ENCODE data around the gene FREY1. TPM values are rescaled to one million over a fixed set of nuclear protein-coding genes. Genes with fewer than 3 reads are reported as not detected.
"Not testable (repeated sequence)": the region's sequence is repeated elsewhere in the genome, so short reads cannot be mapped to it uniquely, and the experiment has no call there.

The FREY1 gene
- total RNA-seq, 2 donors from 2014 or later = 0.47 to 0.50 TPM

DNA sequence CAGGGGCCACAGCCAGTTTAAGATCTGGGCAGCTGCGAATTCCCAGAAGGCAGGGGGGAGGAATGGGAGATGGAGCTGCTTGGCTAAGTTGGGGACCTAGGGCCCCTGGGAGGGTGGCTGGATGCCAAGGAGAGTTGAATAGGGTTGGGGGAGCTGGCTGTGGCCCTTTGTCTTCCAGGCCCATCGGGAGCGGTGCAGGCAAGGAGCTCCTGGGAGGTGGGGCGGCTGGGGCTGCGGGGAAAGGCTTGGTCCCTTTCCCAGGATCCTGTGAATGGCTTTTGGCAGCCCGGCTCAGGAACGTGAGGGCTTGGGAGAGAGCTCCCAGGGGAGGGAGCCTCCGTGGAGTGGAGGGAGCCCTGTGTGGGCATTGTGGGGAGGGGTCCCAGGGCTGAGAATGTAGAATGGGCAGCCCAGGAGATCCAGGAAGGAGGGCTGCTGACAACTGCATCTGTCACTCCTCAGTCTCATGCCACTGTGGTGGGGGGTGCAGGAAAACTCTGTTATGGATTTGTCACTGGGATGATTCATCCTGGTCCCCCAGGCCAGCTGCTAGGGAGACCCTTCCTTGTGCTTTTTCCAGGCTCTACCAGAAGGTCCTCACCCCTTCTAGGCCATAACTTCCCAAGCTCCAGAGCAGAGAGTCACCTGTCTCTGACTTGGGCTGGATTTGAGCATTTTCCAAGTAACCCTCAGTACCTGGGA lies 6.0 kb downstream of the FREY1 start:
- intact Hi-C loops (cut with DNase I) = no loop called here
- ATAC-seq (peak; percentile 2 to 14), DNase-seq (no peak)

DNA sequence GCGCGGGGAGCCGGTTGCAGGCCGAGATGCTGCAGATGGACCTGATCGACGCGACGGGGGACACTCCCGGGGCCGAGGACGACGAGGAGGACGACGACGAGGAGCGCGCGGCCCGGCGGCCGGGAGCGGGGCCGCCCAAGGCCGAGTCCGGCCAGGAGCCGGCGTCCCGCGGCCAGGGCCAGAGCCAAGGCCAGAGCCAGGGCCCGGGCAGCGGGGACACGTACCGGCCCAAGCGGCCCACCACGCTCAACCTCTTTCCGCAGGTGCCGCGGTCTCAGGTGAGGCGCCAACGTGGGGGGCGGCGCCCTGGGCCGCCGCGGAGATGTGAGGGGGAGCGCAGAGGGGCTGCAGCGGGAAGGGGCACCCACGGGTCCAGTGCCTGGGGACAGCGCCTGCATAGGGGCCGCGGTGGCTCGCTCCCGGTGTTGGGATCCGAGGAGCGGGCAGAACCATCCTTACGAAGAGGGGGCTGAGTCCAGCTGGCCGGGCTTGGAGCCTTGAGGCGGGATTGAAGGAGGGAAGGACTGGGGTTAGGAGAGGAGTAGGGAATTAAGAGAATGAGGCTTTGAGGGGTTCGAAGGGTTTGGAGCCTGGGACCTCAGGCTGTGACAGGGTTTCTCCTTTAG lies 6.8 kb downstream of the FREY1 start:
- DNase-seq; intact Hi-C loops (cut with DNase I): not testable (repeated sequence)
- peak; percentile 15 to 27 for ATAC-seq

DNA sequence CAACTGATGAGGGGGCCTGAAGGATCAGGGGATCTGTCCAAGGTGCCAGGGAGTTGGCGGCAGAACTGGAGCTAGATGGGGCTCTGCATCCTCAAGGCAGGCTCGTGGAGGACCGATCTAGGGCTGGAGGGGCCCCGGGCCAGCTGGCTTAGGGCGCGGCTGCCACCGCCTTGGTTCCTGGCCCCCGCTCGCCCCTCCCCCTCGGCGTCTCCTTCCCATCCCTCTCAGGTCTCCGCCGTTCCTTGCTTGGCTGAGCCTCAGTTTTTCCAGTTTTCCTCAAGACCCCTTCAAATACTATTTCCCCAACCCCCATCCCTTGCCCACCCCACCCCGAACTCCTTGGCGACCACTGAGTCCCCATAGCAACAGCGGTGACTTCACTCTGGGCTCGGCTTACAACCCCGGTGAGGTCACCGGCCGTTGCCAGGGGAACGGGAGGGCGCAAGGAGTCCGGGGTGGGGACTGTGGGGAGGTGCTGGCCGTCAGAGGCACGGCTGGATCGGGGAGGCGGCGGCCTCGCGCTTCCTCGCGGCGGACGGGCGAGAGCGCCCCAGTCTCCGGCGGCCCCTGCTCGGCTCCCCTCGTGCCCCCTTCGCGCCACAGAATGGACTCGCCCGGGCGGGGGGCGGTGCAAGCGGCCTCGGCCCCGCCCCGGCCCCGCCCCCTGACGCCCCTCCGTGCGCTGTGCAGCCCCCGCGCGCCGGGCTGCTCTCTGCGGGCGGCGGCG lies 7.5 kb downstream of the FREY1 start:
- DNase-seq (peak; percentile 92), ATAC-seq (peak; percentile 84 to 91)
- intact Hi-C loops (cut with DNase I) = no loop called here

DNA sequence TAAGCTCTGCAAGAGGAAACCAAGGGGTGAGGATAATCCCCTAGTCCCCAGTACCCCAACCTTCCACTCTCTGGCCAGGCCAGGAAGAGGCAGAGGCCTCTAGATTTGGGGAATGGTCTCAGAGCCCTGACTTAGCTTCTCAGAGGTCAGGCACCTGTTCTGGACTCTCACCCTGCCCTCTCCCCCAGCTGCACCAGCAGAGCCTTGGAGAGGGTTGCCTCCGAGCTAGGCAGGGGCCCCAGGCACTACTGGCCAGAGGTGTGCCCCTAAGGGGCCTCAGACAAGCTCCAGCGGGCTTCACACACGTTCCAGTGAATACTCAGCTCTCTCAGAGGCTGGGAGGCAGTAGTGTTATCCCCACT lies 8.0 kb downstream of the FREY1 start:
- intact Hi-C loops (cut with DNase I) = no loop called here
- ATAC-seq = no peak
- no peak for DNase-seq

DNA sequence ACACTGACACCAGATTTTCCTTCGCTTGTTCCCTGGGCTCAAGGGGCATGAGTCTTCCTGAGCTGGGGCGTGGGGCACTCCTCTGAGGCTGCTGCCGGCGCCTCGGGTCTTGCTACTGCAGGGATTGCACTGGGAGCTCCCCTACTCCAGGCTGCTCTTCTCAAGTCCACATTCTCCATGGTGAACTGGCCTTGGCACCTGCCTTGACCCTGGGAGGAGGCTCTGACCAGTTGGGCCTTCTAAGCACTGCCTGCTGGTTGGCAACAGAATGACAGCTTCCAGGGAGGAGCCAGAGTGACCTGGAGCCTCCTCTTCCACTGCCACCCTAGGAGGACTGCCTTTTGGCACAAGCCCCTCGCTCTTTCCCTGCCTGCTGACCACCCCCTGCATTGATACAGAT lies 9.5 kb downstream of the FREY1 start:
- intact Hi-C loops (cut with DNase I) = no loop called here
- DNase-seq (no peak), ATAC-seq (no peak)

DNA sequence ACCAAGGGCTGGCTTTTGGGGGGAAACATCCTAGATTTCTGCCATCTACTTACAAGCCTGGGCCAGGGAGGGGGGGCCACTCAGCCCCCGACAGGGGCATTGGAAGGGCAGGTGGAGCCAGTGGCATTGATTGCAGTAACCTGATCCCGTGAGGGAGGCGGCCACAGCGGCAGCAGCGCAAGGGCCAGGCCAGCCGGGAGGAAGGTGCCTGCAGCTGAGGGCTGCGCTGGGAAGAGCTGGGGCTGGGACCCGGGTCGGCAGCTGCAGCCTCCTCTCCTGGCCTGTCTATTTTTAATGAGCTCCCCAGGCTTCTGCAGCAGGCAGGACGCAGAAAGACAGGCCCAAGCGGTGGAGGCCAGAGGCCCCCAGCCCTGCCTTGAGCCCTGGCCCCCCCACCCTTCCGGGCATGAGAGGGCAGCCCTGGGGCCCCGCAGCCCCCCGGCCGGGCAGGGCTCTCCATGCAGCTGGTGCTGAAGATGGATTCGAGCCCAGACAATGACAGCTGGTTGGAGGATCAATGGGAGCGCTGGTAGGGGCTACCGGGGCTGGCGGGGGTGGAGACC lies 10.6 kb downstream of the FREY1 start:
- DNase-seq = no peak
- no peak for ATAC-seq
- intact Hi-C loops (cut with DNase I) = no loop called here

DNA sequence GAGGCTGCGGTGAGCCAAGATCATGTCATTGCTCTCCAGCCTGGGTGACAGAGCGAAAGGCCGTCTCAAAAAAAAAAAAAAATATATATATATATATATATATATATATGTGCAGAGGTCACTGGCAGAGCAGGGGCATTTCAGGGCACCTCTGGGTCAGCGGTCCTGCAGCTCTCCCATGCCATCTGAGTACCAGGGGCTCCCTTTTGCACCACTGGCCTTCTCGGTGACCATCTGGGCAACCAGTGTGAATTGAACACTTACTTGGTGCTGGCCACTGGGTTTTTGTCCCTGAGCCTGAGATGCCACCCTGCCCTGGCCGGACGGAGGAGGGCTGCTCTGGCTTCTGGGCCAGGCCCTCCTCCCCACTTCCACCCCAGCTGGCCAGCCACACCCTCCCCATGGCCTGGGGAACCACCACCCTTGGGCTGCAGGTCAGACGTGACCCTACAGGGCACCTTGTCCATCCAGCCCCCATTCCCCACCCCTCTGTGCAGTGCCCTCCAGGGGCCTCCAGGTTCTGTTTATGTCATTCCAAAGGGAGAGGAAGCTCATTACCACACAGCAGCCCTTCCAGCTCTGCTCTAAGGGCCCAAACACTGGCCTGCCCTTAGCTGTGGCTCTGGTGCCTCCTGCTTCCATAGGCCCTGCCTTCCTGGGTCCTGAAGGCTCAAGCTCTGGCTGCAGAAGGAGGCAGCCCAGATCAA lies 11.4 kb downstream of the FREY1 start:
- intact Hi-C loops (cut with DNase I) = no loop called here
- no peak for DNase-seq

DNA sequence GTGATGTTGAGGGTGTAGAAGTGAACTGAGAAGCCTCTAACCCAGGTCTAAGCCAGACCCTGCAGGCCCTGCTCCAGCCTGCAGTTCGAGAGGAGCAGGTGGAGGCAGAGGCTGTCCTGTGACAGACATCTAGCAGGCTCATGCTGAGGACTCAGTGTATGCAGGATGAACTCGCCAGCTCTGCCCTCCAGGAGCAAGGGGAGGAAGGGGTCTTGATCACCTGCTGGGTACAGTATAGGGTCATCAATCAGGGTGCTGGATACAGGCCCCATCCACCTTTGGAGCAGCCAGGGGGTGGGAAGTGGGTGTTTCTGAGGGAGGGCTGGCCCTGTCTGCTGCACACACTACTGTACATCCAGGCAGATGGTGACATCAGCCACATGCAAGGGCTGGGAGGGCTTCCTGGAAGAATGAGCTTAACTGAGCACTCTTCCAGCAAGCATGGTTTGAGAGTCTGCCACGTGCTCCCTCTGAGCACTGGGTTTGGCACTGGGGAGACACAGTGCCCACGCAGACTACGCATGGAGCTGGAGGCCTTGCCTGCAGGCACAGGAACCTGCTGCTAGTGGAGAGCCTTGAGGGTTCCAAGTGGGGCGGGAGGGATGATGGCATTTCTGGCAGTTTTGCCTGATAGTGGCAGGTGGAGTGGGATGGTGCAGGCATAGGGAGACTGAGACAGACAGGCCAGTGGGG lies 12.4 kb downstream of the FREY1 start:
- ATAC-seq (no peak), DNase-seq (no peak)
- intact Hi-C loops (cut with DNase I) = no loop called here

More for the DNA sequence above, 11.4 kb downstream of the FREY1 start:
- no peak for ATAC-seq

DNA sequence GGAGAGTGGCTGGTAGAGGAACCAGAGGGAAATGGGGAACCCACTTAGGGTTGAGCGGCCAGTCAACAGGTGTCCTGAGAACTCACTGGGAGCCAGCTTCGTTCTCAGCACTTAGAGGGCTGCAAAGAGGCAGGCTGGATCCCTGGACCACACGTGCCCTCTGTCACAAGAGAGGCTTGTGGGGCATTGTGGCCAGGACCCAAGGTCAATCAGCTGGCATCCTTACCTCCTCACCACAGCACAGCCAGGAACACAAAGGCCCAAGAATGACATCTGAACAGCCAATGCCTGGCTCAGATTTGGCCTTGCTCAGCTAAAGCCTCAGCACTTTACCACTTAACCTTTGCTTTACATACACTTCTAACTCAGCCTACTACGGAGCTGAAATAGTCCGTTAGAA lies 14.2 kb downstream of the FREY1 start:
- ATAC-seq = no peak

DNA sequence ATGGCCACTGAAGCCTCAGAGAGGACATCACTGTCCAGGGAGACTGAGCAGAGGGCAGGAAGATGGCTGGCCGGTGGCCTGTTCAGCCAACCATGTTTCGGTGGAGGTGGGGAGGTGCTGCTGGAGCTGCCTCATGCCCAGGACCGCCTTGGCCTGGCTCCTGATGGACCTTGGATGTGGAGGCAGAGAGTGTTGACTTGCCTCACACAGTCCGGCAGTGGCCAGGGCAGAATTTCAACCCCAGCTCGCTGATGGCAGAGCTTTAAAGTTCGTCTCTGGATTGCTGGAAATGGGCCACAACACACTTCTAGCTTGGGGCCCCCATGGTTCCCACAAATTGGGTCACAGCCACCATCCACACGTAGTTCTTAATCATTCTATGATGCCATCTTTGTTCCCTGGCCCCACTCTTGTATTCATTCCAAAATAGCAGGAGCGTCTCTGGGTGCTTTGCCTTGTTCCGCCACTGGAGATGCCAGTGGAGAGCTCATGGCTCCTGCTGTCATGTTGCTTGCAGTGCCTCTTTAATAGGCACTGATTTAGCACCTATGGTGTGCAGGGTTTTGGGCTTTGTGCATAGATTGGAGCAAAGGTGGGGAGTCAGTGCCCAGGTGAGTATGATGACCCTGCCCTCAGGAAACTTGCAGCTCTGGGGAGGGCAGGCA lies 16.1 kb downstream of the FREY1 start:
- intact Hi-C loops (cut with DNase I) = no loop called here
- DNase-seq (no peak), ATAC-seq (no peak)

More for the DNA sequence above, 14.2 kb downstream of the FREY1 start:
- intact Hi-C loops (cut with DNase I) = no loop called here
- DNase-seq = no peak

DNA sequence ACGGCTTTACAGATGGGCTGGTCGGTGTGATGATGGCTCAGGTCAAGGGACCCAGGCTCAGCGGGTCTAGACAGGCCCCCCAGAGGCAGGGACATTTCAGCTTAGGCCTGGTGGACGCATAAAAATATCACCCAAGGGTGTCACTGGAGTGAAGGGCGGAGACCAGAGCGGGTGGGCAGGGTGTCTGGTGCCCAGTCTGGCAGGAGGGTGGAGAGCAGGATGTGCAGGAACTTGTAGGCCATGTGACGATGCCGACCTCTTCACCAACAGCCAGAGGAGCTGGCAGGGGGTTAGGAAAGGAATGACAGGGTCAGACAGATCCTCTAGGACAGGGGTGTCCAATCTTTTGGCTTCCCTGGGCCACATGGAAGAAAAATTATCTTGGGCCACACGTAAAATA lies 17.1 kb downstream of the FREY1 start:
- DNase-seq (no peak), ATAC-seq (peak in 1 of 2 donors; percentile 39)
- intact Hi-C loops (cut with DNase I) = no loop called here

DNA sequence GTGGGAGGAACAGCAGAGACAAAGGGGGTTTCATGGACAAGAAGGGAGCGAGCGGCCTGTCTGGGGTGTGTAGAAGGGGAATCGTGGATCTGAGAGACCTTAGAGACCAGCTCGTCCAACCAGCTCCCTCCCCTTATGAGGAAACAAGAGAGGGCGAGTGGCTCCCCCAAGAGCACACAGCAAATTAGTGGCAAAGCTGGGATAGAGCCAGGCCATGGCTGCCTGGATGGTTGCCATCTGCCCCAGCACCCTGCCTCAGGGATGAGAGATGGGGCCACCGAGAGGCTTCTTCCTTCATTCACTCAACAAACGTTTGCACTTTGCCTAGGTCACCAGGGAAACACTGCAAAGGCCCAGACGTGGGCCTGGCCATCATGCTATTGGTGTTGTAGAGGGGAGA lies 17.5 kb downstream of the FREY1 start:
- ATAC-seq (no peak), DNase-seq (no peak)
- intact Hi-C loops (cut with DNase I) = no loop called here

DNA sequence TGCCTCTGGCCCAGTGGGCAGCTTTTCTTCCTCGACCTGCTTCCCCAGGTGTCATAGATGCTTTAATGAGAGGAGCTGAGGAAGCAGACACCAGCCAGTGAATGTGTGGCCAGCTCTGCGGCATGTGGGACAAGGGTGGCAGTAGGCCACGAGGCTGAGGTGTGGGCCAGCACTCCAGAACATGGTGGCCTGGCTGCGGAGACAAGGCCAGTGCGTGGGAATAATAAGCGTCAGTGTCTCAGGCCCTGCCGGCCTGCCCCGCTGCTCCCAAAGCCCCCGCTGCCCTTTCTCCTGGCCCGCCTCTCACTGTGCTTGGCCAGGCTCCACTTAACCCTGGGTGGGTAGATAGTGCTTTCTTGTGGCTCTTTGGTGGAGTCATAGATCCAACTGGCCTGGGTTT lies 19.5 kb downstream of the FREY1 start:
- no peak for DNase-seq
- ATAC-seq = no peak
- intact Hi-C loops (cut with DNase I) = no loop called here

DNA sequence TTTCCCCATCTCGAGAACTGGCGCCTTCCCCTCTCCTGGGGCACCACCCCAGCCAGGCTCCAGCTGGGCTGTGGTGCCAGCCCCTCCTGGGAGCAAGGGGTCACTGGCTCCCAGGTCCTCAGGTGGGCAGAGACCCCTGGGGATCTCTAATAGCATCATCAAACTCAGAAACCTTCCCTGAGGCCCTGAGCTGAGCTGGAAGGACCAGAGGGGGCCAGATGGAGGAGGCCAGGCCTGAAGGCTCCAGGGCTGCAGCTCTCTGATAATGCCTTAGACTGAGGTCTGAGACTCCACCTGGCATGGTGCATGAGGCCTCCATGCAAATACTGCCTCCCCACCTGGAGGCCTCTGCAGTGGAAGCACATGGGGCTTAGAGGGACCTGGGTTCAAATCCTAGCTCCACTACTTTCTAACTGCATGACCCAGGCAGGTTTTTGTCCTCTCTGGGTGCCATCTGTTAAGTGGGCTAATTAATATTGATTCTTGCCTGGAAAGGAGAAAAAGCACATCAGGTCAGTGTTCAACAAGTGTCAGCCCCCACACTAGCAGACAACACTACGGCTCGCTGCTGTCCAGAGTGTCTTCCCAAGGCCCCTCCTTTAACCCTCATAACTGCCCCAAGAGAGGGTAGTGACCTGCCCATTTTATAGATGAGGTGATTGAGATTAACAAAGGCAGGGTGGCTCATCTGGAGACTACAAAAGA lies 20.1 kb downstream of the FREY1 start:
- DNase-seq = no peak
- no peak for ATAC-seq
- intact Hi-C loops (cut with DNase I) = no loop called here

DNA sequence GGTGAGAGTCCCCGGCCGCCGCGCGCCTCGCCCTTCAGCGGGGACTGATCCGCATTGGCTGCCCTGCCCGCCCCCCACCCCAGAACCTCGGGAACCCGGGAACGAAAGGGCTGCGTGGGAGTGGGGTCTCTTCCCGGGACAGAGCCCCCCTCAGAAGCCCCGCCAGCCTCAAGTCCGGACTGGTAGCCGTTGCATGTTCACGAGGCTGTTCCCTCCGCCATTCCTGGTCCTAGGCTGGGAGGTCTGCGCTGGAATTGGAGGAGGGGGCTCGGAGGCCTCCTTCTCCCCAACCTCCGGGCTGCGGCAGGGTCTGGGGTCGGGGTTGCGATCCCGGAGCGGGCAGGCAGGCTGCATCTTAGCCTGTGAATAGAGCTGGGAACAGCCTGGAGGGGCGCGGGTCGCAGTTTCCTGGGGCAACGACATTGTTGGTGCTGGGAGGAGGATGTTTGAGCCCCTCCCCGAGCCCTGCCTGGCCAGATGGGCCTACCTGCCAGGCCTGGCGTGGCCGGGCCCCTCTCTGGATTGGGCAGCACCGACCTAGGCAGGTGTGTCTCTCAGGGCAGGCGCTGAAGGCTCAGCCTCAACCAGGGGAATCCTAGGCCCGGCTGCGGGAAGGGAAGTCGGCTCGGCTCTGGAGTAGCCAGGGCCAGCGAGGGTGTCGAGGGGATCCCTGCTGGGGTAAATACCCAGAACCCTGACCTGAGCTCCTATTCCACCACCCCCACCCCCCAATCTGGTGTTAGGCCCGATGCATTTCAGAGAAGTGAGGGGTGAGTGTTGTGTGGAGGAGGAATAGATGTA lies 20.9 kb downstream of the FREY1 start:
- no peak for ATAC-seq
- intact Hi-C loops (cut with DNase I) = no loop called here
- DNase-seq = no peak

DNA sequence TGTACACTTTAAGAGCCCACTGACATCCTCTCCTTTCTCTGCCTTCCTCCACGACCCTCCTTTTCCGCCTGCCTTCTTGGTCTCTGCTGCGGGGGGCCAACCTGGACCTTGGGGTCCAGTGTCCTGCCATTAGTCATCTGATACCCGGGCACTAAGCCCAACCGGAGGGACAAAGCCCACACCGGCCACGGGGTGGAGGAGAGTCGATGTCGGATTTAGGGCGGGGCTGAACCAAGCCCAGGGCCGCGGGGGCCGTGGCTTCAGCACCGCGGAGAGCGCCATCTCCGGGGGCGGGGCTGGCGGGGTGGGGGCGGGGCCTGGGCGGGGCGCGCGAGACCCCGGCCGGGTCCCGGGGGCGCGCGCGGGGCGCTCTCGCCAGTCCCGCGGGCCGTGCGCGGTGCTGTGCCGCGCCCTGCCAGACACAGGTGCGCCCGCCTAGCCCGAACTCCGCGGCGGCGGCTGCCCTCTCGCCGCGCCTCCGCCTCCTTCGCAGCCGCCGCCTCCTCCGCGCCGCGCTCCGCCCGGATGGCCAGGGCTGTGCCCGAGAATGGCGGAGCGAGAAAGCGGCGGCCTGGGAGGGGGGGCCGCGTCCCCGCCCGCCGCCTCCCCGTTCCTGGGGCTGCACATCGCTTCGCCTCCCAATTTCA lies 21.7 kb downstream of the FREY1 start, which contains the start of gene MAPK8IP1:
Gene MAPK8IP1, plus strand, starts transcription at position 378 of the 647 bp plus-strand sequence. Its CDS starts 170 bp downstream, at position 548.
- peak; percentile 76 to 82 for ATAC-seq
- peak; percentile 65 for DNase-seq
- intact Hi-C loops (cut with DNase I) = no loop called here

All from left cardiac atrium (tissue), 4 donors.